ENCODE results near the gene PARL.

DNA sequence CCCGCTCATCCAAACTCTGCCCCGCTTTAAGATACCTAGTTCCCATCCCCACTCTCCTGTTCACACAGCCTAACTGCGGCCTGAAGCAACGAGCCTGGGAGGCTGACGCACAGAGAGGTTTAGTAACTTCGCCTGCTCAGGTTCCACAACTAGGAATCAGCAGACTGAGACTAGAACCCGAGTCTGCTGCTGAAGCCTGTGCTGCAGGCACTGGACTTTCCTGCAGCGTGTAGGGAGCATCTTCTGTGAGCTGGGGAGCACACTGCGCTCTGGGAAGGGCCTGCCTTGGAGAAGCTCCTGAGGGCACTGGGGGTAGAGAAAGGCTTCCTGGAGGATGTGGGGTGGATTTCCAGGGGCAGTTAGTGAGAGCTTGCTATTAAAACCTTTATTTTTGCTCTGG lies 54.5 kb downstream of the PARL start:
- TF ChIP-seq POLR2AphosphoS5 (IDR thresholded peaks at IDR 0.05; ENCODE audit: low read depth, low read length) (no peak), SIN3A (IDR thresholded peaks at IDR 0.05; ENCODE audit: borderline replicate concordance, insufficient read depth, low read length) (no peak), REST (IDR thresholded peaks at IDR 0.05; ENCODE audit: insufficient read depth in 1 of 2, low read depth in 2 of 2, low read length in 2 of 2) (no peak), TAF1 (IDR thresholded peaks at IDR 0.05; ENCODE audit: borderline replicate concordance, insufficient read depth, low read length) (no peak)
